K562 (cell line): ENCODE results near the gene FREM1.

Source experiments
- HNRNPH1 ChIP-seq: fragments of 200-400 bp; formaldehyde crosslinking; optimal IDR thresholded peaks from 2 replicates; pipeline ENCODE3; 2017; ENCODE audit warnings: low read depth, mild to moderate bottlenecking, low read length, moderate library complexity
- POLR2AphosphoS5 ChIP-seq: IDR thresholded peaks from 2 replicates; pipeline ENCODE4 v1.6.1; 2011; ENCODE audit warnings: mild to moderate bottlenecking, low read depth, low read length, moderate library complexity; ENCODE audit not compliant: control insufficient read depth, insufficient read depth
- PURB ChIP-seq: sonication (generic); formaldehyde crosslinking; IDR thresholded peaks from 2 replicates; pipeline ENCODE4 v1.9.0; 2021; ENCODE audit warnings: low read depth, mild to moderate bottlenecking, missing genetic modification reagents
- SOX6 ChIP-seq: fragments of 450-650 bp; IDR thresholded peaks from 2 replicates; pipeline ENCODE4 v1.6.1; 2014; ENCODE audit warnings: mild to moderate bottlenecking
- SP1 ChIP-seq: sonication (generic); formaldehyde crosslinking; IDR thresholded peaks from 2 replicates; pipeline ENCODE4 v1.8.1; 2022; ENCODE audit warnings: mild to moderate bottlenecking, missing genetic modification reagents
- SPI1 ChIP-seq: IDR thresholded peaks from 2 replicates; pipeline ENCODE4 v1.6.1; 2011; ENCODE audit warnings: low read depth, low read length, control low read depth, borderline replicate concordance
- ZNF124 ChIP-seq: sonication (generic); formaldehyde crosslinking; IDR thresholded peaks from 2 replicates; pipeline ENCODE4 v1.8.1; 2022; ENCODE audit warnings: missing genetic modification reagents
- ZNF143 ChIP-seq: sonication (generic); formaldehyde crosslinking; IDR thresholded peaks from 2 replicates; pipeline ENCODE4 v1.9.0; 2022; ENCODE audit warnings: mild to moderate bottlenecking, missing genetic modification reagents
- ZNF23 ChIP-seq: fragments of 250-450 bp; sonication (Bioruptor Pico); IDR thresholded peaks from 2 replicates; pipeline ENCODE4 v1.4.0; 2020; ENCODE audit warnings: mild to moderate bottlenecking
- ZNF24 ChIP-seq: fragments of 450-650 bp; IDR thresholded peaks from 2 replicates; pipeline ENCODE4 v1.6.1; 2016
- TF ChIP-seq, protein P1 (sequence below), 3 experiments: IDR thresholded peaks in 2 of 3; conservative IDR thresholded peaks in 1 of 3; 2 replicates each; pipeline ENCODE4 v1.5.1; 2011 to 2012; ENCODE audit warnings: low read length in 3 of 3, mild to moderate bottlenecking in 3 of 3, control low read depth in 2 of 3, improper control_type of control experiment in 1 of 3, inconsistent platforms in 1 of 3, low read depth in 1 of 3, mixed read lengths in 1 of 3, moderate library complexity in 1 of 3; ENCODE audit not compliant: insufficient read depth in 2 of 3
- TF ChIP-seq, protein P2 (sequence below): fragments of 450-650 bp; formaldehyde crosslinking; IDR thresholded peaks from 2 replicates; pipeline ENCODE4 v1.4.0; 2020; ENCODE audit warnings: mild to moderate bottlenecking, moderate library complexity

DNA sequence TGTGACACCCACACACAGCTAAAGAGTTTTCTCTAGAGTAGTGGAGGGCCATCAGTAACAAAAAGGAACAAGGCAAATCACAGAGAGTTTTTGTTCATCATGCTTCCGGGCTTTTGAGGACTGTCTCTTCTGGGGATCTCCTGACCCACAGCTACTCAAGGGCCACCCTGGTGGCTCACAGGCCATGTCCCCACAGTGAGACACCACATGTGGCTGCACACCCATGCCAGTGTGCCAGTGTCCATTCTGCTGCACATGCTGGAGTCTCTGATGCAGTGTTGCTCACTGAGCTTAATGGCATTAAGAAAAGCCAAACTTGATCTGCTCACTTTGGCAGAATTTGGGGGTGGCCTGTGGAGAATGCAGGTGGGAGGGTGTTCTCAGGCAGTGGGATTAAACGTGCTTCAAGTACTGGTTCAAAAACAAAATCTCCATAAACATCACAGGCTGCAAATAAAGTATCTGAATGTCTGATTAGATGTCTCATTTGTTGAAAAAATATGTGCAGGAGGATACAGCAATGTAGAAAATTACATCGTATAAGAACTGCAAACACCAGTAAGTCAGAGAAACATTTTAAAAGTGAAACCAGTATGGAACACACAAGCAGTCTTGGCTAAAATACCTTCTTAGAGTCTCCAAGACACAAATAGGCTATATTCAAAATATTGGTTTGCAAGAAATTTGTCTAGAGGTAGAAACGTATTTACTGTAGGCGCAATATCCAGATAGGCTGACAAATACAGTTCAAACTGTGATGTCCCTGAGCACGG lies 11.0 kb downstream of the FREM1 start:
- TF ChIP-seq HNRNPH1: no peak
- TF ChIP-seq, protein P1, sequence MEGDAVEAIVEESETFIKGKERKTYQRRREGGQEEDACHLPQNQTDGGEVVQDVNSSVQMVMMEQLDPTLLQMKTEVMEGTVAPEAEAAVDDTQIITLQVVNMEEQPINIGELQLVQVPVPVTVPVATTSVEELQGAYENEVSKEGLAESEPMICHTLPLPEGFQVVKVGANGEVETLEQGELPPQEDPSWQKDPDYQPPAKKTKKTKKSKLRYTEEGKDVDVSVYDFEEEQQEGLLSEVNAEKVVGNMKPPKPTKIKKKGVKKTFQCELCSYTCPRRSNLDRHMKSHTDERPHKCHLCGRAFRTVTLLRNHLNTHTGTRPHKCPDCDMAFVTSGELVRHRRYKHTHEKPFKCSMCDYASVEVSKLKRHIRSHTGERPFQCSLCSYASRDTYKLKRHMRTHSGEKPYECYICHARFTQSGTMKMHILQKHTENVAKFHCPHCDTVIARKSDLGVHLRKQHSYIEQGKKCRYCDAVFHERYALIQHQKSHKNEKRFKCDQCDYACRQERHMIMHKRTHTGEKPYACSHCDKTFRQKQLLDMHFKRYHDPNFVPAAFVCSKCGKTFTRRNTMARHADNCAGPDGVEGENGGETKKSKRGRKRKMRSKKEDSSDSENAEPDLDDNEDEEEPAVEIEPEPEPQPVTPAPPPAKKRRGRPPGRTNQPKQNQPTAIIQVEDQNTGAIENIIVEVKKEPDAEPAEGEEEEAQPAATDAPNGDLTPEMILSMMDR (IDR thresholded peaks at IDR 0.05 in 2 of 3, conservative IDR thresholded peaks at IDR 0.05 in 1 of 3; ENCODE audit: insufficient read depth in 2 of 3, low read depth in 1 of 3, low read length in 3 of 3): no peak
- TF ChIP-seq ZNF124 (CRISPR knock-in tag): no peak
- TF ChIP-seq ZNF23 (CRISPR knock-in tag): no peak
- TF ChIP-seq ZNF24: no peak
- no peak for TF ChIP-seq SOX6
- TF ChIP-seq POLR2AphosphoS5: no peak
- no peak for TF ChIP-seq SPI1
- no peak for TF ChIP-seq PURB
- no peak for TF ChIP-seq ZNF143 (CRISPR knock-in tag)
- TF ChIP-seq, protein P2, sequence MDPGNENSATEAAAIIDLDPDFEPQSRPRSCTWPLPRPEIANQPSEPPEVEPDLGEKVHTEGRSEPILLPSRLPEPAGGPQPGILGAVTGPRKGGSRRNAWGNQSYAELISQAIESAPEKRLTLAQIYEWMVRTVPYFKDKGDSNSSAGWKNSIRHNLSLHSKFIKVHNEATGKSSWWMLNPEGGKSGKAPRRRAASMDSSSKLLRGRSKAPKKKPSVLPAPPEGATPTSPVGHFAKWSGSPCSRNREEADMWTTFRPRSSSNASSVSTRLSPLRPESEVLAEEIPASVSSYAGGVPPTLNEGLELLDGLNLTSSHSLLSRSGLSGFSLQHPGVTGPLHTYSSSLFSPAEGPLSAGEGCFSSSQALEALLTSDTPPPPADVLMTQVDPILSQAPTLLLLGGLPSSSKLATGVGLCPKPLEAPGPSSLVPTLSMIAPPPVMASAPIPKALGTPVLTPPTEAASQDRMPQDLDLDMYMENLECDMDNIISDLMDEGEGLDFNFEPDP (CRISPR knock-in tag): no peak
- TF ChIP-seq SP1 (CRISPR knock-in tag): no peak
